ENCODE data around the gene TSPAN16.

DNA sequence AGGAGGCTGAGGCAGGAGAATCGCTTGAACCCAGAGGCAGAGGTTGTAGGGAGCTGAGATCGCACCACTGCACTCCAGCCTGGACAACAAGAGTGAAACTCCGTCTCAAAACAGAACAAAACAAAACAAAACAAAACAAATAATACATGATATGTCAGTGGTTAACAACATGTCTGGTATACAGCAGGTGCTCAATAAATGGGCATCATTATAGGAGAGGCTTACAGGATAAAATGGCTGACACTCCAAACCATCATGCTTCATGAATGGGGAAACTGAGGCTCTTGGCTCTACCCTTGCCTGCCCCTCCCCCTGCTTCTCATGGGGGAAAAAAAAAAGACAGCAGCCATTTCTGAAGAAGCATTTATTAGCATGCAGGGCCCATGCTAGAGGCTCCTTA, 46.5 kb downstream of the TSPAN16 start:
- TF ChIP-seq CTCF (conservative IDR thresholded peaks at IDR 0.05; ENCODE audit: low read depth in 2 of 2) (no peak), ZNF331 (CRISPR knock-in tag; IDR thresholded peaks at IDR 0.05; ENCODE audit: low read depth) (no peak)
